PC-9 (cell line): Measurements from ENCODE around the gene PCSK5. TPM values are rescaled to one million over a fixed set of nuclear protein-coding genes. Genes with fewer than 3 reads are reported as not detected.

Experiments
- BruUV-seq: library from RNA; stranded (reverse); fragments of 400-500 nt; replicated peaks from 2 replicates; lab custom pipeline; 2021; lab: Mats Ljungman, UMichigan
- CTCF ChIA-PET: fragments of 300-600 bp; sonication (Branson Sonifier 250); formaldehyde crosslinking; loops from one replicate; lab custom pipeline; 2022; ENCODE audit warnings: antibody characterized with exemption; lab: Charles Lee
- POLR2A ChIA-PET: fragments of 300-600 bp; sonication (Branson Sonifier 250); formaldehyde crosslinking; loops from one replicate; lab custom pipeline; 2022; ENCODE audit warnings: antibody characterized with exemption; ENCODE audit not compliant: unreplicated experiment; lab: Charles Lee
- DNase-seq, 2 experiments: peaks; one replicate each; pipeline versions ENCODE4 v3.0.0 to v3.0.0-alpha.2; 2015 to 2022; ENCODE audit warnings: mixed read lengths in 1 of 2
- H2AFZ ChIP-seq: fragments of 200-600 bp; sonication (generic); 2 replicates; pipeline ENCODE4 v1.8.1; 2017; ENCODE audit warnings: antibody characterized with exemption
- H3F3A ChIP-seq: fragments of 200-600 bp; sonication (generic); 2 replicates; pipeline ENCODE4 v1.8.1; 2017; ENCODE audit warnings: antibody characterized with exemption, mild to moderate bottlenecking, low read depth; ENCODE audit not compliant: insufficient read depth
- H3K27ac ChIP-seq: fragments of 200-600 bp; sonication (generic); 2 replicates; pipeline ENCODE4 v1.6.1; 2016; ENCODE audit warnings: mixed run types
- H3K27me3 ChIP-seq: fragments of 200-600 bp; sonication (generic); 2 replicates; pipeline ENCODE4 v1.6.1; 2016; ENCODE audit warnings: low read depth, mixed run types; ENCODE audit not compliant: insufficient read depth
- H3K36me3 ChIP-seq: fragments of 200-600 bp; sonication (generic); 2 replicates; pipeline ENCODE4 v1.6.1; 2016; ENCODE audit warnings: low read depth, mixed run types
- H3K4me1 ChIP-seq: fragments of 200-600 bp; sonication (generic); replicated peaks from 2 replicates; pipeline ENCODE4 v1.6.1; 2016; ENCODE audit warnings: mixed run types; ENCODE audit not compliant: insufficient read depth
- H3K4me2 ChIP-seq: fragments of 200-600 bp; sonication (generic); 2 replicates; pipeline ENCODE4 v1.6.1; 2017; ENCODE audit warnings: mixed run types
- H3K4me3 ChIP-seq: fragments of 200-600 bp; sonication (generic); 2 replicates; pipeline ENCODE4 v1.6.1; 2016; ENCODE audit warnings: mixed run types
- H3K79me2 ChIP-seq: fragments of 200-600 bp; sonication (generic); 2 replicates; pipeline ENCODE4 v1.6.1; 2017; ENCODE audit warnings: low read depth, mixed run types
- H3K9me2 ChIP-seq: fragments of 200-600 bp; sonication (generic); 2 replicates; pipeline ENCODE4 v1.8.1; 2017; ENCODE audit warnings: mild to moderate bottlenecking; ENCODE audit not compliant: insufficient read depth
- H3K9me3 ChIP-seq: fragments of 200-600 bp; sonication (generic); 2 replicates; pipeline ENCODE4 v1.8.1; 2016; ENCODE audit warnings: low read depth; ENCODE audit not compliant: insufficient read depth
- H4K20me1 ChIP-seq: fragments of 200-600 bp; sonication (generic); 2 replicates; pipeline ENCODE4 v1.8.1; 2017; ENCODE audit not compliant: insufficient read depth
- EZH2 ChIP-seq: fragments of 200-600 bp; sonication (generic); IDR thresholded peaks from 2 replicates; pipeline ENCODE4 v1.8.0; 2017; ENCODE audit warnings: antibody characterized with exemption, low read depth
- intact Hi-C: fragments of 100-400 bp; cut with micrococcal nuclease; formaldehyde crosslinking; loops from one replicate; pipeline ENCODE4 v1.10.0; 2022; ENCODE audit not compliant: unreplicated experiment
- total RNA-seq: library from RNA; stranded (reverse); gene quantifications from 2 replicates; pipeline ENCODE4 v1.2.3, GENCODE V29; 2021
- TF ChIP-seq, protein P1 (sequence below): fragments of 200-600 bp; sonication (generic); conservative IDR thresholded peaks from 2 replicates; pipeline ENCODE4 v1.6.1; 2017; ENCODE audit warnings: mixed run types, antibody characterized with exemption, mild to moderate bottlenecking, moderate library complexity

The PCSK5 gene
- total RNA-seq, 1 experiment from 2014 or later: 8.2 TPM

DNA sequence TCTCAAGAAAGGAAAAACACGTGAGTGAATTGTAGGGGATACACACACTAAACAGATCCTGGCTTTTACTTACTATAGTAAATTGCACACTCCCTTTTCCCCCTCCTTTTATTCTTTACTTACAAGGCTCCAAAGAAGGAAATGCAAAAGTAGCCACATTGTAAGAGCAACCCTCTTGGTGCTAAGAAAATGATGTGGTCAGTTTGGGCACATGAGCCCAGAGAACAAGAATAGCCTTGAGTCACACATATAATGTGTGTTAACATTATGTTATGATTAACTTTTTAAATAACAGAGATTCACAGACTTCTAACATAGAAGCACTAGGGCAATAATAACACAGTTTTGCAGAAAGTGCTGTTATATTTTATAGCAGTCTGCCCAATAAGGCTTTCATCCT is 48.5 kb downstream of the PCSK5 start:
- no peaks in the 10 kb centered on the region for H3K27me3 ChIP-seq
- no peaks in the 10 kb centered on the region for H3F3A ChIP-seq
- ChIA-PET CTCF (interaction anchor here (0.6 kb wide), 1 partner anchor 59 kb away, joined by 5 read pairs; no protein-coding TSS in a partner anchor), POLR2A (no interaction called here)
- BruUV-seq: no TSS peak
- no peaks in the 10 kb centered on the region for H3K4me1 ChIP-seq
- no peak overlapping the region for H2AFZ ChIP-seq
- H3K4me3 ChIP-seq: no peak overlapping the region
- no peak overlapping the region for H3K27ac ChIP-seq
- intact Hi-C loops: no loop called here
- no peak overlapping the region for H3K4me2 ChIP-seq
- no peaks in the 10 kb centered on the region for H3K79me2 ChIP-seq
- H3K9me2 ChIP-seq: no peaks in the 10 kb centered on the region
- TF ChIP-seq, protein P1, sequence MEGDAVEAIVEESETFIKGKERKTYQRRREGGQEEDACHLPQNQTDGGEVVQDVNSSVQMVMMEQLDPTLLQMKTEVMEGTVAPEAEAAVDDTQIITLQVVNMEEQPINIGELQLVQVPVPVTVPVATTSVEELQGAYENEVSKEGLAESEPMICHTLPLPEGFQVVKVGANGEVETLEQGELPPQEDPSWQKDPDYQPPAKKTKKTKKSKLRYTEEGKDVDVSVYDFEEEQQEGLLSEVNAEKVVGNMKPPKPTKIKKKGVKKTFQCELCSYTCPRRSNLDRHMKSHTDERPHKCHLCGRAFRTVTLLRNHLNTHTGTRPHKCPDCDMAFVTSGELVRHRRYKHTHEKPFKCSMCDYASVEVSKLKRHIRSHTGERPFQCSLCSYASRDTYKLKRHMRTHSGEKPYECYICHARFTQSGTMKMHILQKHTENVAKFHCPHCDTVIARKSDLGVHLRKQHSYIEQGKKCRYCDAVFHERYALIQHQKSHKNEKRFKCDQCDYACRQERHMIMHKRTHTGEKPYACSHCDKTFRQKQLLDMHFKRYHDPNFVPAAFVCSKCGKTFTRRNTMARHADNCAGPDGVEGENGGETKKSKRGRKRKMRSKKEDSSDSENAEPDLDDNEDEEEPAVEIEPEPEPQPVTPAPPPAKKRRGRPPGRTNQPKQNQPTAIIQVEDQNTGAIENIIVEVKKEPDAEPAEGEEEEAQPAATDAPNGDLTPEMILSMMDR: no peak
- TF ChIP-seq EZH2: no peak
- no peak for DNase-seq
- no peaks in the 10 kb centered on the region for H3K9me3 ChIP-seq
- no peaks in the 10 kb centered on the region for H4K20me1 ChIP-seq
- H3K36me3 ChIP-seq: peaks cover 4% of the 10 kb centered on the region; the same call in 1 of the 2 replicates

DNA sequence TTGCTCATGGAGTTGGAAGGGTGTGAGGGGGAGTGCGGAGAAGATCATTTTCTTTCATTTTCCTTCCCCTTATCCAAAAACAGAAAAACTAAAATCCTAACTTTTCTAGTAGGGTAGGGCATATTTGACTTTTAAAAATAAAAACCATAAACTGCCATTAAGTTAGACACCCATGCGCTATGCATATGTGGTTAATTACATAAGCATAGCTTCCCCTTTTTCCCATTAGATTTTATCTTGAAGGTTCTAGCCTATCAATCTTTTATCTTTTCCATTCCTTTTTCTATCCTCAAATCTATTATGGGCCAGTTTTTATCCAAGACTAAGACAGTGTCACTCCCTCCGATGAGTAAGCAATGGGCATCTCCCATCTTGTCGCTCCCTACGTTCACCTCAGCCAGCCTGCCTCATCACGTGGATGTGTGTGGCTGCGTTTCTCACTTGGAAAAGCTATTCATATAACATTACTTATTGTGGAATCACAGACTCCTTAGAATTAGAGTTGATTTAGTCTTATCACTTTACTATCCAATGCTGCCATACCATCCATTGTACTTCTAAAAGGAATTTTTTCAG is 49.2 kb downstream of the PCSK5 start:
- Histone ChIP-seq H3F3A (no peaks in the 10 kb centered on the region), H3K9me2 (no peaks in the 10 kb centered on the region), H4K20me1 (no peaks in the 10 kb centered on the region), H3K4me2 (no peak overlapping the region), H3K4me1 (no peaks in the 10 kb centered on the region), H2AFZ (no peak overlapping the region), H3K27ac (no peak overlapping the region), H3K4me3 (no peak overlapping the region), H3K9me3 (no peaks in the 10 kb centered on the region), H3K27me3 (no peaks in the 10 kb centered on the region), H3K79me2 (no peaks in the 10 kb centered on the region), H3K36me3 (peaks cover 4% of the 10 kb centered on the region; the same call in 1 of the 2 replicates)
- CTCF ChIA-PET: interaction anchor here (0.6 kb wide), 1 partner anchor 59 kb away, joined by 5 read pairs; no protein-coding TSS in a partner anchor
- DNase-seq: no peak
- TF ChIP-seq EZH2: no peak
- TF ChIP-seq, protein P1: no peak
- intact Hi-C loops: no loop called here
- POLR2A ChIA-PET: no interaction called here
- BruUV-seq: no TSS peak

DNA sequence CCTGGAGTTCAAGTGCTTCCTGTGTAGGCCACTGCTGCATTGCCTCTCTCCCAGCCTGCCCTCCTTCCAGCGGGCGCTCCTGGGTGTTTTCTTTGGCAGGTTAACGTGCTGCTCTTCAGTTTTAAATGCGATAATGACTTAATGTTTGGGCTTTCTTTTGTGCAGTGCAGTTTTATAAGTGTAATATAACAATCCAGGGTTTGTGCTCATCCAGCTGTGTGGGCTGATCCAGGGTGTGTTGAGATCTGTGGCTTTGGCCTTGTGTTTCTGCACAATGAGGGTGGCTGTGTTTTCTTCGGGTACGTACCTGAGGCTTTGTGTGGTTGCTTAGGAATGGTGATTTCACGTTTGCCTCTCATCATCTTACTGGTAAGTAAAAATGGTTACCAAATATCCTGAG is 50.6 kb downstream of the PCSK5 start:
- Histone ChIP-seq H3K27ac (no peak overlapping the region), H3K9me3 (no peaks in the 10 kb centered on the region), H3K9me2 (no peaks in the 10 kb centered on the region), H3K27me3 (no peaks in the 10 kb centered on the region), H3K4me3 (no peak overlapping the region), H3K4me2 (no peak overlapping the region), H2AFZ (no peak overlapping the region), H3K4me1 (no peaks in the 10 kb centered on the region), H4K20me1 (no peaks in the 10 kb centered on the region), H3K36me3 (no peaks in the 10 kb centered on the region), H3F3A (no peaks in the 10 kb centered on the region), H3K79me2 (no peaks in the 10 kb centered on the region)
- ChIA-PET POLR2A (no interaction called here), CTCF (no interaction called here)
- intact Hi-C loops: no loop called here
- DNase-seq: no peak
- TF ChIP-seq EZH2: no peak
- TF ChIP-seq, protein P1: no peak
- no TSS peak for BruUV-seq
